K562 (cell line): ENCODE results near the gene CDC42BPB. TPM values are rescaled to one million over a fixed set of nuclear protein-coding genes. Genes with fewer than 3 reads are reported as not detected.

Source experiments
- ID3 ChIP-seq, 2 experiments: fragments of 250-450 bp in 1 of 2; fragments of 450-650 bp in 1 of 2; sonication (Bioruptor Pico) in 1 of 2; IDR thresholded peaks; 2 replicates each; pipeline versions ENCODE4 v1.6.1 to v1.8.0; 2016 to 2021; ENCODE audit warnings: mild to moderate bottlenecking in 2 of 2, moderate library complexity in 2 of 2, missing compliant biosample characterization in 1 of 2, missing genetic modification characterization in 1 of 2
- POLR2G ChIP-seq: fragments of 200-400 bp; formaldehyde crosslinking; IDR thresholded peaks from 2 replicates; pipeline ENCODE4 v1.6.1; 2017; ENCODE audit warnings: low read depth, mild to moderate bottlenecking, antibody characterized with exemption, low read length, moderate library complexity
- RBM14 ChIP-seq: fragments of 200-400 bp; formaldehyde crosslinking; IDR thresholded peaks from 2 replicates; pipeline ENCODE4 v1.6.1; 2018; ENCODE audit warnings: low read depth, mild to moderate bottlenecking, low read length, moderate library complexity, borderline replicate concordance; ENCODE audit not compliant: insufficient read depth
- THRAP3 ChIP-seq: fragments of 450-650 bp; IDR thresholded peaks from 2 replicates; pipeline ENCODE4 v1.6.1; 2016; ENCODE audit warnings: mild to moderate bottlenecking, inconsistent platforms, borderline replicate concordance
- USF2 ChIP-seq: sonication (generic); formaldehyde crosslinking; IDR thresholded peaks from 2 replicates; pipeline ENCODE4 v1.5.0; 2020; ENCODE audit warnings: missing genetic modification reagents
- polyA plus RNA-seq, 8 experiments: library from polyadenylated mRNA; depleted of rRNA in 4 of 8; stranded (reverse) in 5 of 8; unstranded in 3 of 8; fragments of >200 nt; fragmentation: Nextera tagmentation in 2 of 8; fragmentation: Illumina TruSeq in 1 of 8; extraction: Ambion mirVana in 2 of 8; extraction: Trizol in 1 of 8; gene quantifications; 2 replicates each; pipeline versions ENCODE4 v1.2.1 to v1.2.3, GENCODE V29; 2011 to 2014; ENCODE audit warnings: inconsistent platforms in 1 of 8, missing spikeins in 1 of 8
- total RNA-seq, 7 experiments: library from RNA; depleted of rRNA in 6 of 7; stranded (reverse); fragments of >200 nt in 6 of 7; fragmentation: Illumina TruSeq in 2 of 7; extraction: Trizol in 2 of 7; gene quantifications; 2 replicates each; pipeline versions ENCODE4 v1.2.1 to v1.2.3, GENCODE V29; 2011 to 2021; ENCODE audit warnings: low replicate concordance in 1 of 7
- TF ChIP-seq, protein P1 (sequence below): IDR thresholded peaks from 2 replicates; pipeline ENCODE4 v1.6.1; 2012; ENCODE audit warnings: low read depth, low read length, improper control_type of control experiment, borderline replicate concordance

The CDC42BPB gene
- total and polyA plus RNA-seq, 9 of the 15 experiments (the other 6 are each of a cell fraction or from before 2014, with no cell fraction given) = 0.07 to 24.3 (median 12.6) TPM

DNA sequence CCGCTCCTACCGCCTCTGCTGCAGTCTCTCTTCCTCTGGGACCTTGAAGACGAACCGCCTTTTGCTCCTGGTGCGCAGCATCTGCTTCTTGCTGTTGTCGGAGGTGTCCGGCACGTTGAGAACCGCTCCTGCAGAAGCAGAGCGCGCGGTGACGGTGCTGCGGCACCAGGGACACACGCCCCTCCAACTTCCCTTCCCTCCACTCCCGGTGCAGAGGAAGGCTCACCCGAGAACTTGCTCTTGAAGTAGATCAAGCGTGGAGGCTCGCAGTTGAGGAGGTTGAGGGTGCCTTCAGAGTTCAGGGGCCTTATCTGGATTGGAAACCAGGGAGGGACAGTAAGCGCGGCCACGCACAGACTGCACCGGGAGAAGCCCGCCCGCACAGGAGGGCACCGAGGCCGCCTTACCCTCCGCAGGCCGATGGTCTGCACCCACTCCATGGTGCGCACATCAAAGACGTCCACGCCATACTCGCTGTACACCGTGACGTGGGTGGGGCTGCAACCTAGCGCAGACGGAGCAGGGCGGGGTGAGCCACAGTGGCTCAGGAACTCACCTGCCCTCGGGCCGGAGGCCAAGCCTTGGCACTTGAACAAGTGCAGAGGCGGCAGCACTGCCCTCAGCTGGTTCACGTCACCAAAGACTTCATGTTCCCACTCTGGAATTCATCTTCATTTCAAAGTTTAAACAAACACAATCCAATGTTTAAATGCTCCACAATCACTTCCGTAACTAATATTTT is 117.4 kb downstream of the CDC42BPB start (continued):
- no peak for TF ChIP-seq USF2 (CRISPR knock-in tag)
- no peak for TF ChIP-seq THRAP3
- peak; percentile 19; the same call in 1 of the 2 replicates for TF ChIP-seq POLR2G
- TF ChIP-seq, protein P1, sequence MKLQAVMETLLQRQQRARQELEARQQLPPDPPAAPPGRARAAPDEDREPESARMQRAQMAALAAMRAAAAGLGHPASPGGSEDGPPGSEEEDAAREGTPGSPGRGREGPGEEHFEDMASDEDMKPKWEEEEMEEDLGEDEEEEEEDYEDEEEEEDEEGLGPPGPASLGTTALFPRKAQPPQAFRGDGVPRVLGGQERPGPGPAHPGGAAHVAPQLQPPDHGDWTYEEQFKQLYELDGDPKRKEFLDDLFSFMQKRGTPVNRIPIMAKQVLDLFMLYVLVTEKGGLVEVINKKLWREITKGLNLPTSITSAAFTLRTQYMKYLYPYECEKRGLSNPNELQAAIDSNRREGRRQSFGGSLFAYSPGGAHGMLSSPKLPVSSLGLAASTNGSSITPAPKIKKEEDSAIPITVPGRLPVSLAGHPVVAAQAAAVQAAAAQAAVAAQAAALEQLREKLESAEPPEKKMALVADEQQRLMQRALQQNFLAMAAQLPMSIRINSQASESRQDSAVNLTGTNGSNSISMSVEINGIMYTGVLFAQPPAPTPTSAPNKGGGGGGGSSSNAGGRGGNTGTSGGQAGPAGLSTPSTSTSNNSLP = no peak
- no peak for TF ChIP-seq RBM14
- TF ChIP-seq ID3 (CRISPR knock-in tag; IDR thresholded peaks at IDR 0.05) = no peak
- TF ChIP-seq ID3 (tag; IDR thresholded peaks at IDR 0.05) = no peak
